ENCODE data around the gene CEP162. TPM values are rescaled to one million over a fixed set of nuclear protein-coding genes. Genes with fewer than 3 reads are reported as not detected.
A peak's percentile ranks its signal among the peaks of the same experiment; 100 is the strongest.

Gene CEP162
- total RNA-seq, 1 experiment from 2014 or later: 7.9 TPM

DNA sequence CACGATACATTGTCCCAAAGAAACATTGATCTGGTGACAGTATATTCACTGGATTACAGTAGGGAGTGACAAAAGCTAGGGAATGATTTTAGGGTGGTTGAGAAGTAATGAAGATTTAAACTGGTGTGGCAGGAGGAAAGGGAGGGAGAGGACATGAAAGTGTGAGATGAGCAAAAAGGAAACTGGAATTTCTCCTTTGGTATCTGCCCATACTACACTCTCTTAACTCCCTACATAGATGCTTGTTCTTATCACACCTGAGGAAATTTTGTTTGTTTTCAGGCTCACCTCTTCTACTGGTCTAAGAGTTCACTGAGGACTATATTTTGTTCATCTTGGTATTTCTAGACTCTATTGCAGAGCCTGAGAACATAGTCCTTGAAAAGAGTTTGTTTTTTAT lies 44.9 kb upstream of the CEP162 start:
- peak overlapping the region; percentile 5; the same call in 1 of the 2 replicates for H3K27ac Mint-ChIP-seq
- H3K9me3 Mint-ChIP-seq: no peaks in the 10 kb centered on the region
- no peaks in the 10 kb centered on the region for H3K36me3 Mint-ChIP-seq
- H3K4me3 Mint-ChIP-seq: no peak overlapping the region
- no peaks in the 10 kb centered on the region for H3K27me3 Mint-ChIP-seq (ENCODE audit: low read depth)
- no peak for DNase-seq (ENCODE audit: low spot score)
- POLR2A ChIA-PET: no interaction called here
- CTCF ChIA-PET: no interaction called here
- no peak for ATAC-seq
- no peaks in the 10 kb centered on the region for H3K4me1 Mint-ChIP-seq
- TF ChIP-seq MXD4 (CRISPR knock-in tag; IDR thresholded peaks at IDR 0.05; ENCODE audit: borderline replicate concordance) (no peak), TEAD4 (CRISPR knock-in tag; IDR thresholded peaks at IDR 0.05) (no peak), CREM (CRISPR knock-in tag; IDR thresholded peaks at IDR 0.05) (no peak), EMX1 (CRISPR knock-in tag; IDR thresholded peaks at IDR 0.05) (no peak), ZBTB21 (CRISPR knock-in tag; IDR thresholded peaks at IDR 0.05; ENCODE audit: borderline replicate concordance) (no peak), RORB (CRISPR knock-in tag; IDR thresholded peaks at IDR 0.05) (no peak), GTF2I (CRISPR knock-in tag; conservative IDR thresholded peaks at IDR 0.05) (no peak)
- TF ChIP-seq, protein P1, sequence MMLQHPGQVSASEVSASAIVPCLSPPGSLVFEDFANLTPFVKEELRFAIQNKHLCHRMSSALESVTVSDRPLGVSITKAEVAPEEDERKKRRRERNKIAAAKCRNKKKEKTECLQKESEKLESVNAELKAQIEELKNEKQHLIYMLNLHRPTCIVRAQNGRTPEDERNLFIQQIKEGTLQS (CRISPR knock-in tag; conservative IDR thresholded peaks at IDR 0.05): no peak
- TF ChIP-seq, protein P2, sequence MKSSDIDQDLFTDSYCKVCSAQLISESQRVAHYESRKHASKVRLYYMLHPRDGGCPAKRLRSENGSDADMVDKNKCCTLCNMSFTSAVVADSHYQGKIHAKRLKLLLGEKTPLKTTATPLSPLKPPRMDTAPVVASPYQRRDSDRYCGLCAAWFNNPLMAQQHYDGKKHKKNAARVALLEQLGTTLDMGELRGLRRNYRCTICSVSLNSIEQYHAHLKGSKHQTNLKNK (CRISPR knock-in tag; IDR thresholded peaks at IDR 0.05): no peak
- TF ChIP-seq, protein P3, sequence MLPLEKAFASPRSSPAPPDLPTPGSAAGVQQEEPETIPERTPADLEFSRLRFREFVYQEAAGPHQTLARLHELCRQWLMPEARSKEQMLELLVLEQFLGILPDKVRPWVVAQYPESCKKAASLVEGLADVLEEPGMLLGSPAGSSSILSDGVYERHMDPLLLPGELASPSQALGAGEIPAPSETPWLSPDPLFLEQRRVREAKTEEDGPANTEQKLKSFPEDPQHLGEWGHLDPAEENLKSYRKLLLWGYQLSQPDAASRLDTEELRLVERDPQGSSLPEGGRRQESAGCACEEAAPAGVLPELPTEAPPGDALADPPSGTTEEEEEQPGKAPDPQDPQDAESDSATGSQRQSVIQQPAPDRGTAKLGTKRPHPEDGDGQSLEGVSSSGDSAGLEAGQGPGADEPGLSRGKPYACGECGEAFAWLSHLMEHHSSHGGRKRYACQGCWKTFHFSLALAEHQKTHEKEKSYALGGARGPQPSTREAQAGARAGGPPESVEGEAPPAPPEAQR (CRISPR knock-in tag; IDR thresholded peaks at IDR 0.05): no peak

DNA sequence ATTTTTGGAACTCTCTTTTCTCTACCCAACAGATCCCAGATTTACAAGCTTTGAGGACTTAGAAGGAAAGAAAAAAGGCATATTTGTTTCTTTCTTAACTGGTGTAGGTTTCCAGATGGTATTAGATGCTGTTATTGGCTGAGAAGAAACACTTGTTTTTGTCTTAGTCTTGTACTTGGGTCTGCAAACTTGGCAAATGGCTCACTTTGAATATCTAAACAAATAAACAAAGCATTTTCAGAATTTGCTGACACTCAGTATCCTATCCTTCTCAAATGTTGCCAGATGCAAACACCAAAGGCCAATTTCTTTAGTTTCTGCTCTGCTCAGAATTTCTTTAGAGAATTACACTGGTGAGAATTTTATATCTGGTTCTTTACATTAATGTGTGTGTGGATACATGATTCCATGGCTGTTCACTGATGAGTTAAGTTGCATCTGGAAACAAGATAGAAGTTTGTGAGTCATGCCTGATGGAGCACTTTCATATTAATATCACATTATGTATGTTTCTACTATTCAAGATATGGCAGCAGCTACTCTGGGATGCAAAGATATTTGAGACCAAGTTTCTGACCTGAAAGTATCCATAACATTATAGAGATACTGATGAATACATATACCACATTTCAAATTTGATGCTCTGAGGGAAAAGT lies 43.7 kb upstream of the CEP162 start:
- no peaks in the 10 kb centered on the region for H3K36me3 Mint-ChIP-seq
- H3K4me1 Mint-ChIP-seq: no peaks in the 10 kb centered on the region
- H3K4me3 Mint-ChIP-seq: no peak overlapping the region
- CTCF ChIA-PET: no interaction called here
- no peaks in the 10 kb centered on the region for H3K9me3 Mint-ChIP-seq
- H3K27me3 Mint-ChIP-seq (ENCODE audit: low read depth): no peaks in the 10 kb centered on the region
- DNase-seq (ENCODE audit: low spot score) (no peak), ATAC-seq (no peak)
- TF ChIP-seq, protein P4, sequence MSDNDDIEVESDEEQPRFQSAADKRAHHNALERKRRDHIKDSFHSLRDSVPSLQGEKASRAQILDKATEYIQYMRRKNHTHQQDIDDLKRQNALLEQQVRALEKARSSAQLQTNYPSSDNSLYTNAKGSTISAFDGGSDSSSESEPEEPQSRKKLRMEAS (CRISPR knock-in tag; IDR thresholded peaks at IDR 0.05): no peak
- TF ChIP-seq TEAD4 (CRISPR knock-in tag; IDR thresholded peaks at IDR 0.05) (no peak), TCF7 (CRISPR knock-in tag; IDR thresholded peaks at IDR 0.05; ENCODE audit: low read depth) (no peak), NR3C1 (CRISPR knock-in tag; conservative IDR thresholded peaks at IDR 0.05; ENCODE audit: low read depth) (no peak), ZNF423 (CRISPR knock-in tag; IDR thresholded peaks at IDR 0.05) (no peak), FOXJ3 (CRISPR knock-in tag; IDR thresholded peaks at IDR 0.05; ENCODE audit: borderline replicate concordance) (no peak), ELF4 (CRISPR knock-in tag; IDR thresholded peaks at IDR 0.05; ENCODE audit: low read depth) (no peak)
- TF ChIP-seq, protein P5, sequence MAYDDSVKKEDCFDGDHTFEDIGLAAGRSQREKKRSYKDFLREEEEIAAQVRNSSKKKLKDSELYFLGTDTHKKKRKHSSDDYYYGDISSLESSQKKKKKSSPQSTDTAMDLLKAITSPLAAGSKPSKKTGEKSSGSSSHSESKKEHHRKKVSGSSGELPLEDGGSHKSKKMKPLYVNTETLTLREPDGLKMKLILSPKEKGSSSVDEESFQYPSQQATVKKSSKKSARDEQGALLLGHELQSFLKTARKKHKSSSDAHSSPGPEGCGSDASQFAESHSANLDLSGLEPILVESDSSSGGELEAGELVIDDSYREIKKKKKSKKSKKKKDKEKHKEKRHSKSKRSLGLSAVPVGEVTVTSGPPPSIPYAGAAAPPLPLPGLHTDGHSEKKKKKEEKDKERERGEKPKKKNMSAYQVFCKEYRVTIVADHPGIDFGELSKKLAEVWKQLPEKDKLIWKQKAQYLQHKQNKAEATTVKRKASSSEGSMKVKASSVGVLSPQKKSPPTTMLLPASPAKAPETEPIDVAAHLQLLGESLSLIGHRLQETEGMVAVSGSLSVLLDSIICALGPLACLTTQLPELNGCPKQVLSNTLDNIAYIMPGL (CRISPR knock-in tag; IDR thresholded peaks at IDR 0.05): no peak
- TF ChIP-seq, protein P1 (CRISPR knock-in tag; conservative IDR thresholded peaks at IDR 0.05): no peak
- TF ChIP-seq, protein P6, sequence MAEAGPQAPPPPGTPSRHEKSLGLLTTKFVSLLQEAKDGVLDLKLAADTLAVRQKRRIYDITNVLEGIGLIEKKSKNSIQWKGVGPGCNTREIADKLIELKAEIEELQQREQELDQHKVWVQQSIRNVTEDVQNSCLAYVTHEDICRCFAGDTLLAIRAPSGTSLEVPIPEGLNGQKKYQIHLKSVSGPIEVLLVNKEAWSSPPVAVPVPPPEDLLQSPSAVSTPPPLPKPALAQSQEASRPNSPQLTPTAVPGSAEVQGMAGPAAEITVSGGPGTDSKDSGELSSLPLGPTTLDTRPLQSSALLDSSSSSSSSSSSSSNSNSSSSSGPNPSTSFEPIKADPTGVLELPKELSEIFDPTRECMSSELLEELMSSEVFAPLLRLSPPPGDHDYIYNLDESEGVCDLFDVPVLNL (CRISPR knock-in tag; IDR thresholded peaks at IDR 0.05; ENCODE audit: borderline replicate concordance, low read depth): no peak
- TF ChIP-seq, protein P7, sequence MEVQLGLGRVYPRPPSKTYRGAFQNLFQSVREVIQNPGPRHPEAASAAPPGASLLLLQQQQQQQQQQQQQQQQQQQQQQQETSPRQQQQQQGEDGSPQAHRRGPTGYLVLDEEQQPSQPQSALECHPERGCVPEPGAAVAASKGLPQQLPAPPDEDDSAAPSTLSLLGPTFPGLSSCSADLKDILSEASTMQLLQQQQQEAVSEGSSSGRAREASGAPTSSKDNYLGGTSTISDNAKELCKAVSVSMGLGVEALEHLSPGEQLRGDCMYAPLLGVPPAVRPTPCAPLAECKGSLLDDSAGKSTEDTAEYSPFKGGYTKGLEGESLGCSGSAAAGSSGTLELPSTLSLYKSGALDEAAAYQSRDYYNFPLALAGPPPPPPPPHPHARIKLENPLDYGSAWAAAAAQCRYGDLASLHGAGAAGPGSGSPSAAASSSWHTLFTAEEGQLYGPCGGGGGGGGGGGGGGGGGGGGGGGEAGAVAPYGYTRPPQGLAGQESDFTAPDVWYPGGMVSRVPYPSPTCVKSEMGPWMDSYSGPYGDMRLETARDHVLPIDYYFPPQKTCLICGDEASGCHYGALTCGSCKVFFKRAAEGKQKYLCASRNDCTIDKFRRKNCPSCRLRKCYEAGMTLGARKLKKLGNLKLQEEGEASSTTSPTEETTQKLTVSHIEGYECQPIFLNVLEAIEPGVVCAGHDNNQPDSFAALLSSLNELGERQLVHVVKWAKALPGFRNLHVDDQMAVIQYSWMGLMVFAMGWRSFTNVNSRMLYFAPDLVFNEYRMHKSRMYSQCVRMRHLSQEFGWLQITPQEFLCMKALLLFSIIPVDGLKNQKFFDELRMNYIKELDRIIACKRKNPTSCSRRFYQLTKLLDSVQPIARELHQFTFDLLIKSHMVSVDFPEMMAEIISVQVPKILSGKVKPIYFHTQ (CRISPR knock-in tag; IDR thresholded peaks at IDR 0.05): no peak
- H3K27ac Mint-ChIP-seq: no peak overlapping the region
- POLR2A ChIA-PET: no interaction called here

Data from WTC11 (cell line).